H1 (cell line): ENCODE data around the gene SFTPA2. TPM values are rescaled to one million over a fixed set of nuclear protein-coding genes. Genes with fewer than 3 reads are reported as not detected.

ENCODE experiments used
- KDM4A ChIP-seq: IDR thresholded peaks from one replicate; pipeline ENCODE4 v1.7.1; 2012; ENCODE audit warnings: low read depth, mild to moderate bottlenecking, moderate library complexity, low read length, inconsistent platforms; ENCODE audit not compliant: severe bottlenecking
- SP4 ChIP-seq: IDR thresholded peaks from 2 replicates; pipeline ENCODE4 v1.6.1; 2012; ENCODE audit warnings: low read length, inconsistent platforms
- polyA plus RNA-seq, 7 experiments: library from polyadenylated mRNA; depleted of rRNA in 3 of 7; stranded (reverse) in 5 of 7; unstranded in 2 of 7; fragments of >200 nt in 5 of 7; fragments of 200-250 nt in 2 of 7; gene quantifications; 1 replicate in 5 of 7; 2 replicates in 1 of 7; 4 replicates in 1 of 7; pipeline versions ENCODE4 v1.2.1 to v1.2.3, GENCODE V29; 2011 to 2013; ENCODE audit warnings: missing spikeins in 2 of 7, mixed read lengths in 2 of 7
- total RNA-seq: library from RNA; stranded (reverse); fragmentation: NEBNext Ultra II Directional; extraction: Animal tissue kit (Norgen Biotek cat#: 25700); gene quantifications from 2 replicates; pipeline ENCODE4 v1.2.1, GENCODE V29; 2021

The SFTPA2 gene
- total and polyA plus RNA-seq, 2 of the 8 experiments (the other 6 are each of a cell fraction or from before 2014, with no cell fraction given), result not detected

DNA sequence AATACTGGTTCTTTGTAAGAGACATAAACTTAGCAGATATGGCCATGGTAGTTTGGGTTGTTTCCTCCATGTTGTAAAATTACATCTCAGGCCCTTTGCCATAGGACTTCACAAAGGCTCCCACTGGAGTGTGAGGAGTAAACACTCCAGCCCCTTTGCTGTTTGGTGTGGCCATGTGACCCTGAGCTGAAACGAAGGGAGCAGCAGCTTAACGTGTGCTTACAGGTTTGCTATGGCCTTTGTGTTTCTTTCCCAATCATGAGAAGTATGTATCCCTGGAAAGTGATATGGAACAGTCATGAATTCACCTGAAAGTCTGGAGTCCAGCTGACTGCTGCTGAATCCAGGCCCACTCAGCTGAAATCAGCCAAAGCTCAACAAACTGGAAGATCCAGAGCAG, 26.7 kb upstream of the SFTPA2 start (continued):
- TF ChIP-seq KDM4A (no peak), SP4 (no peak)
- TF ChIP-seq, all 59 proteins: peak for 0
